HG03520 (cell line): Measurements from ENCODE around the gene DAZAP1.

ENCODE experiments used
- ATAC-seq: cut with Tn5 transposase; IDR thresholded peaks from one replicate; pipeline ENCODE4 v1.9.1; 2021; ENCODE audit warnings: mild to moderate bottlenecking, moderate library complexity; ENCODE audit not compliant: unreplicated experiment

Gene DAZAP1

GRCh38 chr19:1407528-1408299 is at the start of gene DAZAP1:
DAZAP1 (plus strand) TSS chr19:1407586; CDS start chr19:1407774, 188 bp downstream.
- peak; percentile 3 for ATAC-seq

DNA sequence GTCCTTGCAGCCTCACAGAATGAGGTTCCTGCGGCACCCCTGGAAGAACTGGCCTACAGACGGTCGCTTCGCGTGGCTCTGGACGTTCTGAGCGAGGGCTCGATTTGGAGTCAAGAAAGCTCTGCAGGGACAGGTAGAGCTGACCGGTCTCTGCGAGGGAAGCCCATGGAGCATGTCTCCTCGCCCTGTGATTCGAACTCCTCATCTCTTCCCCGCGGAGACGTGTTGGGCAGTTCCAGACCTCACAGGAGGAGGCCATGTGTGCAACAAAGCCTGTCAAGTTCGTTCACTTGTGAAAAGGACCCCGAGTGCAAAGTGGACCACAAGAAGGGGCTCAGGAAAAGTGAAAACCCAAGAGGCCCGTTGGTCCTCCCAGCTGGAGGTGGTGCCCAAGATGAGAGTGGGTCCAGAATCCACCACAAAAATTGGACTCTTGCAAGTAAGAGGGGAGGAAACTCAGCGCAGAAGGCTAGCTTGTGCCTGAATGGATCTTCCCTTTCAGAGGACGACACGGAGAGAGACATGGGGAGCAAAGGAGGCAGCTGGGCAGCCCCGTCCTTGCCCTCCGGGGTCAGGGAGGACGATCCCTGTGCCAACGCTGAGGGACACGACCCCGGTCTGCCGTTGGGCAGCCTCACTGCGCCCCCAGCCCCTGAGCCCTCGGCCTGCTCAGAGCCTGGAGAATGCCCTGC is 47.1 kb upstream of the DAZAP1 start:
- ATAC-seq: no peak

- ATAC-seq: no peak
Observed at GRCh38 chr19:1360818-1361461, 46.4 kb upstream of the DAZAP1 start.

- ATAC-seq: no peak
Observed at GRCh38 chr19:1361601-1362386, 45.6 kb upstream of the DAZAP1 start.

DNA sequence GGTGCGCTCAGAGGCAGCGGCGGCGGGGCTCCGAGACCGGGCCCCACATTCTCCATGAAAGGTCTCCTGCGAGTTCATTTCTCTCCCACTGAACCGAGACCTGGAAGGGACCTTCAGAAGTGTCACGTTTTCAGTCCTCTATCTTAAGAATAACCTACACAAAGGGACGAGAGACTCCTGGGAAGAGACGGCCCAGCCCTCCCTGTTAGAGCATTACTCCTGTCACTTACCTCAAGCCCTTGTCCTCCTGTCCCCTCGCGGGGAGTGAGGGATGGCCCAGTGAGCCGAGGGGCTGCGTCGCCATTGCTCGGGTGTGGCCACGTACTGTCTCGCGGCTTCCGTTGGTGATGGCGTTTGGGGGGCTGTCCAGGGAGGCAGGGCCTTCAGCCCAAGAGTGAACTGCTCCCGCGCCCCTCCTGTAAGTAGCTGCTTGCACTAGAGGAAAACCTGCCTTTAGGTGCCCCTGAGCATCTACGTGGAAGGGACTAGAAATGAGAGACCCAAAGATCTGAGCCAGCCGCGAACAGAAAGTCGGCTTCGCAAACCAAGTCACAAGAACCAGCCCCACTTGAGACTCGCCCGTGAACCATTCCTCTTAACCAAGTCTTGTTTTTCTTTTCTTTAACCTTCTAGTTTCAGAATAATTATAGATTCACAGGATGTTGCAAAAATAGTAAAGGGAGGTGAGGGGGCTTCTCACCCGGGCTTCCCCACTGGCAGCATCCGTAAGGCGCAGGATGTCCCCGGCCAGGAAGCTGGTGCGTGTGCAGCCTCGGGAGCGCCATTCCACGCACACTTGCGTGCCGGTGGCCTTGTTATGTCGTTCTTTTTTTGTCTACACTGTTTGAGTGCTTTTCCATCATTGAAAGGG is 44.8 kb upstream of the DAZAP1 start:
- no peak for ATAC-seq

GRCh38 chr19:1363599-1363998 is 43.8 kb upstream of the DAZAP1 start:
- no peak for ATAC-seq

GRCh38 chr19:1364070-1364704 is 43.2 kb upstream of the DAZAP1 start:
- ATAC-seq: no peak

- ATAC-seq: no peak
Observed at GRCh38 chr19:1365319-1366269, 41.8 kb upstream of the DAZAP1 start.

GRCh38 chr19:1366296-1366695 is 41.1 kb upstream of the DAZAP1 start:
- ATAC-seq: no peak

GRCh38 chr19:1366899-1367870 is 40.2 kb upstream of the DAZAP1 start:
- ATAC-seq: no peak

- ATAC-seq: no peak
Observed at GRCh38 chr19:1369214-1369805, 38.1 kb upstream of the DAZAP1 start.

DNA sequence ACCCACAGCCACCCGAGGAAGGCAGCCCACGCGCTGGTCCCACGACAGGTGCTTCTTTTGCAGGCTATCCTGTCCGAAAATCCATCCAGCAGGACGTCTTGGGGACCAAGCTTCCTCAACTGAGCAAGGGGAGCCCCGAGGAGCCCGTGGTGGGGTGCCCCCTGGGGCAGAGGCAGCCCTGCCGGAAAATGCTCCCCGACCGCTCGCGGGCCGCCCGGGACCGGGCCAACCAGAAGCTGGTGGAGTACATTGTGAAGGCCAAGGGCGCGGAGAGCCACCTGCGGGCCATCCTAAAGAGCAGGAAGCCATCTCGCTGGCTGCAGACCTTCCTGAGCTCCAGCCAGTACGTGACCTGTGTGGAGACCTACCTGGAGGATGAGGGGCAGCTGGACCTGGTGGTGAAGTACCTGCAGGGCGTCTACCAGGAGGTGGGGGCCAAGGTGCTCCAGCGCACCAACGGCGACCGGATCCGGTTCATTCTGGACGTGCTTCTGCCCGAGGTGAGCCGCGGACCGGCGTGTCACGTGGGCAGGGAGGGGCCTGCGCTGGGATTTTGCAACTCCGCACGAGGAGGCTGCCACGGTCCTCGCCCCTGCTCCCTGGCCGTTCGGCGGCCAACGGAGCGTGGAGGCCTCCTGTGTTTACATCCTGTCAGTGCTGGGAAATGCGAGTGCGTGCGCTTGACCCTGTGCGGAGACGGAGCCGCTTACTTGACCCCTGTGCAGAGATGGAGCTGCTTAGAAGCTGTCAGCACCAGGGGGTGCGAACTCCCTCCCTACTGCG is 36.6 kb upstream of the DAZAP1 start:
- ATAC-seq: no peak

GRCh38 chr19:1373042-1373533 is 34.3 kb upstream of the DAZAP1 start:
- no peak for ATAC-seq

GRCh38 chr19:1373534-1374249 is 33.7 kb upstream of the DAZAP1 start:
- ATAC-seq: no peak

- no peak for ATAC-seq
Observed at GRCh38 chr19:1374250-1374577, 33.2 kb upstream of the DAZAP1 start.

GRCh38 chr19:1376415-1376805 is 31.0 kb upstream of the DAZAP1 start:
- ATAC-seq: no peak
